Thoracic aorta (tissue), 2 donors: ENCODE data around the gene ELF5. TPM values are rescaled to one million over a fixed set of nuclear protein-coding genes. Genes with fewer than 3 reads are reported as not detected.

Experiments used
- ATAC-seq: fragments of 150-250 bp; one replicate; pipeline ENCODE4 v1.8.0; 2017; ENCODE audit warnings: low read depth; ENCODE audit not compliant: insufficient number of reproducible peaks, low FRiP score
- DNase-seq: peaks from one replicate; pipeline ENCODE4 v3.0.0-alpha.2; 2020; ENCODE audit warnings: low spot score
- H3K27ac ChIP-seq, 2 donors: fragments of 200-600 bp; sonication (generic); 1 replicate in 1 of 2; 2 replicates in 1 of 2; pipeline ENCODE4 v1.5.1; 2016; ENCODE audit warnings: mild to moderate bottlenecking in 2 of 2, moderate library complexity in 2 of 2
- H3K27me3 ChIP-seq: fragments of 200-600 bp; sonication (generic); replicated peaks from 2 replicates; pipeline ENCODE4 v1.6.0; 2016; ENCODE audit warnings: mild to moderate bottlenecking; ENCODE audit not compliant: insufficient read depth
- H3K36me3 ChIP-seq: fragments of 200-600 bp; sonication (generic); one replicate; pipeline ENCODE4 v1.5.1; 2016
- H3K4me1 ChIP-seq, 2 donors: fragments of 200-600 bp; sonication (generic); 1 replicate in 1 of 2; 2 replicates in 1 of 2; pipeline versions ENCODE4 v1.5.1 to v1.6.0; 2016; ENCODE audit warnings: low read depth in 2 of 2, mild to moderate bottlenecking in 1 of 2; ENCODE audit not compliant: control insufficient read depth in 1 of 2
- H3K4me3 ChIP-seq: fragments of 200-600 bp; sonication (generic); 2 replicates; pipeline ENCODE4 v1.5.1; 2016; ENCODE audit warnings: mild to moderate bottlenecking
- H3K9me3 ChIP-seq: fragments of 200-600 bp; sonication (generic); 2 replicates; pipeline ENCODE4 v1.5.1; 2016
- CTCF ChIP-seq: fragments of 200-600 bp; sonication (generic); IDR thresholded peaks from one replicate; pipeline ENCODE4 v1.5.1; 2019; ENCODE audit warnings: antibody characterized with exemption
- total RNA-seq, 2 donors: library from RNA; depleted of rRNA; stranded (reverse); fragments of >200 nt; gene quantifications; one replicate each; pipeline versions ENCODE4 v1.1.0 to v1.2.3, GENCODE V29; 2016

ELF5 gene
- total RNA-seq, 2 donors from 2014 or later = not detected

- Histone ChIP-seq H3K4me3 (no peak overlapping the region), H3K27ac (no peak overlapping the region), H3K9me3 (no peaks in the 10 kb centered on the region), H3K36me3 (peaks cover 33% of the 10 kb centered on the region), H3K4me1 (no peaks in the 10 kb centered on the region), H3K27me3 (no peaks in the 10 kb centered on the region)
- DNase-seq (no peak), ATAC-seq (no peak)
- no peak for TF ChIP-seq CTCF
Measured at GRCh38 chr11:34458525-34458924, 55.1 kb downstream of the ELF5 start.

- ATAC-seq (no peak), DNase-seq (no peak)
- no peaks in the 10 kb centered on the region for H3K4me1 ChIP-seq
- H3K9me3 ChIP-seq = no peaks in the 10 kb centered on the region
- no peak for TF ChIP-seq CTCF
- H3K4me3 ChIP-seq = no peak overlapping the region
- H3K36me3 ChIP-seq = peaks cover 39% of the 10 kb centered on the region
- no peak overlapping the region for H3K27ac ChIP-seq
- H3K27me3 ChIP-seq = no peaks in the 10 kb centered on the region
Measured at GRCh38 chr11:34457607-34458006, 56.0 kb downstream of the ELF5 start.

DNA sequence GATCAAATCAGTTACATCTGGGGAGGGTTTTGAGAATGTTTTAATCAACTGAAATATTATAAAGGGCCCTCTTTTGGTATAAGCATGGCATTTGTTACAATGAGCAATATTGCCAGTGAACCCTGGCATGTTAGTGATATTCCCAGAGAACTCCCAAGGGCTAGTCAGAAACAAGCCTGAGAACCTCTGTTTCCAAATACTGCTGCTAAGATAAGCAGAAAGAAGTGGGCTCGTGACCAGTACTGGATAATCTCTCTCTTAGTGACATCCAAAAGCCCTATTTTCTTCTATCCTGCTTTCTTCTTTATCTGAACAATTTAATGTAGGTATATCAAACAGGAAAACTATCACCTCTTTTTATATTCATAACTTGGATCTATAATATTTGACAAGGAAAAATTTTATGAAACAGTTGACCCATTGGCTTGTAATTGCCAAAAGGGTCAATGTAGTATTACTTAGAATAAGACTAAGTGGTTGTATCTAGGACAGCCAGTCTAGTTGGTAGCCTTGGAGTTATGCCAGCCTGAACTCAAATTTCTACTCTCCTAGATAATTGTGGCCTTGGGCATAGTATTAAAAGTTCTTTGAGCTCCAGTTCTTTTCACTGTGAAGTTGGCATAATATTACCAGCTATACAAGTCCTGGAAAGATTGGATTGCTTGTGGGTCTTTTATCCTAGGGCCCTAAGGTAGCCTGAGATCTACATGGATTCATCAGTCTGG lies 59.1 kb downstream of the ELF5 start:
- no peak for ATAC-seq
- Histone ChIP-seq H3K9me3 (no peaks in the 10 kb centered on the region), H3K27me3 (no peaks in the 10 kb centered on the region), H3K27ac (no peak overlapping the region), H3K4me3 (no peak overlapping the region), H3K36me3 (peaks cover 35% of the 10 kb centered on the region), H3K4me1 (no peaks in the 10 kb centered on the region)
- no peak for DNase-seq
- TF ChIP-seq CTCF = no peak

DNA sequence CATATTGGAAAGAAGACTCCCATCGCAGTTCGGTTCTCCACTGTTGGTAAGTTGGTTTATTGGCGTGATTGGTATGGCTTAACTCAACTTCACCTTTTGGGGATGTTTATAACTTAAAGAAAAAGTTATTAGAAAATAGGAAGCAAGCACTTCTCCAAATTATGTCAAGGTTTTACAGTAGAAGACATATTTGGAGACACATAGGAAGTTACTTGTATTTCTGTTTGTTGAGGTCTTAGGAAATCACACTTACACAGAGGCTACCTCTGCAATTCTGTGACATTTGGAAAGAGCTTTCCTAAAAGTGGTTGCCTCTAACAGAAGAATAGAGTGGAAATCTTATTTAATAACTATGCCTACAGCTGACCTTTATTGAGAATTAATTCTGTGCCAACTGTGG lies 62.5 kb downstream of the ELF5 start:
- no peaks in the 10 kb centered on the region for H3K4me1 ChIP-seq
- ATAC-seq = no peak
- H3K36me3 ChIP-seq = peaks cover 26% of the 10 kb centered on the region
- H3K27ac ChIP-seq = no peak overlapping the region
- TF ChIP-seq CTCF = no peak
- no peak overlapping the region for H3K4me3 ChIP-seq
- no peaks in the 10 kb centered on the region for H3K27me3 ChIP-seq
- H3K9me3 ChIP-seq = no peaks in the 10 kb centered on the region
- no peak for DNase-seq

GRCh38 chr11:34449013-34449412 lies 64.6 kb downstream of the ELF5 start:
- H3K4me1 ChIP-seq = no peaks in the 10 kb centered on the region
- no peak for TF ChIP-seq CTCF
- peaks cover 22% of the 10 kb centered on the region for H3K36me3 ChIP-seq
- no peak overlapping the region for H3K4me3 ChIP-seq
- H3K9me3 ChIP-seq = no peaks in the 10 kb centered on the region
- H3K27me3 ChIP-seq = no peaks in the 10 kb centered on the region
- ATAC-seq (no peak), DNase-seq (no peak)
- H3K27ac ChIP-seq = no peak overlapping the region
